Prostate gland (tissue), 2 donors: ENCODE data around the gene NPPA. TPM values are rescaled to one million over a fixed set of nuclear protein-coding genes. Genes with fewer than 3 reads are reported as not detected.

ENCODE experiments used
- DNase-seq: peaks from one replicate; pipeline ENCODE4 v3.0.0-alpha.2; 2019; ENCODE audit warnings: low spot score
- H3K27ac ChIP-seq, 2 donors: fragments of 200-600 bp; sonication (generic); 2 replicates each; pipeline ENCODE4 v1.5.1; 2017 to 2019
- H3K27me3 ChIP-seq: fragments of 200-600 bp; sonication (generic); replicated peaks from 2 replicates; pipeline ENCODE4 v1.5.1; 2019; ENCODE audit not compliant: insufficient read depth
- H3K36me3 ChIP-seq, 2 donors: fragments of 200-600 bp; sonication (generic); 1 replicate in 1 of 2; 2 replicates in 1 of 2; pipeline versions ENCODE4 v1.5.1 to v1.8.1; 2017 to 2019
- H3K4me1 ChIP-seq: fragments of 200-600 bp; sonication (generic); replicated peaks from 2 replicates; pipeline ENCODE4 v1.5.1; 2019
- H3K4me3 ChIP-seq, 2 donors: fragments of 200-600 bp; sonication (generic); 2 replicates each; pipeline ENCODE4 v1.5.1; 2017 to 2019
- H3K9me3 ChIP-seq: fragments of 200-600 bp; sonication (generic); 2 replicates; pipeline ENCODE4 v1.5.1; 2017
- CTCF ChIP-seq, 4 experiments: fragments of 200-600 bp in 2 of 4; fragments of 450-650 bp in 2 of 4; sonication (generic) in 2 of 4; IDR thresholded peaks; 1 replicate in 3 of 4; 2 replicates in 1 of 4; pipeline ENCODE4 v1.5.1; 2016 to 2019; ENCODE audit warnings: antibody characterized with exemption in 4 of 4, mild to moderate bottlenecking in 2 of 4, moderate library complexity in 2 of 4
- POLR2A ChIP-seq: fragments of 450-650 bp; IDR thresholded peaks from one replicate; pipeline ENCODE4 v1.6.1; 2016; ENCODE audit warnings: antibody characterized with exemption, mild to moderate bottlenecking
- POLR2AphosphoS5 ChIP-seq: sonication (generic); formaldehyde crosslinking; IDR thresholded peaks from one replicate; pipeline ENCODE4 v1.6.1; 2017; ENCODE audit warnings: antibody characterized with exemption
- WGBS: methylation state at CpG from one replicate; pipeline ENCODE4 v1.1.5; 2018; 5-methylcytosine and 5-hydroxymethylcytosine counted together
- intact Hi-C: fragments of 100-400 bp; cut with DNase I; formaldehyde crosslinking; loops from one replicate; pipeline ENCODE4 v1.14.2; 2022
- total RNA-seq, 2 donors: library from RNA; depleted of rRNA; stranded (reverse); fragments of >200 nt; gene quantifications; one replicate each; pipeline ENCODE4 v1.1.0, GENCODE V29; 2016

The NPPA gene
- total RNA-seq, 2 donors from 2014 or later = 1.3 TPM; not detected in 1

- Histone ChIP-seq H3K9me3 (no peaks in the 10 kb centered on the region), H3K36me3 (no peaks in the 10 kb centered on the region), H3K27me3 (no peaks in the 10 kb centered on the region), H3K27ac (no peak overlapping the region), H3K4me3 (no peak overlapping the region), H3K4me1 (peaks cover 4% of the 10 kb centered on the region)
- intact Hi-C loops = no loop called here
- DNase-seq = no peak
- TF ChIP-seq CTCF (IDR thresholded peaks at IDR 0.05) = no peak
- no peak for TF ChIP-seq POLR2A
- TF ChIP-seq POLR2AphosphoS5 = no peak
- 42% methylated on average over 13 of the region's 13 CpGs for WGBS
Observed at GRCh38 chr1:11882814-11883538, 35.4 kb upstream of the NPPA start.

- peaks cover 4% of the 10 kb centered on the region for H3K4me1 ChIP-seq
- intact Hi-C loops = no loop called here
- no peaks in the 10 kb centered on the region for H3K36me3 ChIP-seq
- no peaks in the 10 kb centered on the region for H3K27me3 ChIP-seq
- TF ChIP-seq POLR2AphosphoS5 (no peak), POLR2A (no peak), CTCF (IDR thresholded peaks at IDR 0.05) (no peak)
- no peak for DNase-seq
- H3K4me3 ChIP-seq = no peak overlapping the region
- 79% methylated on average over 18 of the region's 18 CpGs for WGBS
- no peaks in the 10 kb centered on the region for H3K9me3 ChIP-seq
- no peak overlapping the region for H3K27ac ChIP-seq
Observed at GRCh38 chr1:11881749-11882441, 34.3 kb upstream of the NPPA start.

GRCh38 chr1:11880911-11881748, 33.5 kb upstream of the NPPA start:
- 41% methylated on average over 10 of the region's 10 CpGs for WGBS
- Histone ChIP-seq H3K27me3 (no peaks in the 10 kb centered on the region), H3K27ac (no peak overlapping the region), H3K4me1 (peaks cover 4% of the 10 kb centered on the region), H3K4me3 (no peak overlapping the region), H3K36me3 (no peaks in the 10 kb centered on the region), H3K9me3 (no peaks in the 10 kb centered on the region)
- no peak for DNase-seq
- intact Hi-C loops = no loop called here
- TF ChIP-seq POLR2AphosphoS5 (peak; percentile 38), POLR2A (no peak)

GRCh38 chr1:11880181-11880575, 32.6 kb upstream of the NPPA start:
- Histone ChIP-seq H3K27me3 (no peaks in the 10 kb centered on the region), H3K36me3 (no peaks in the 10 kb centered on the region), H3K4me3 (no peak overlapping the region), H3K4me1 (peaks cover 4% of the 10 kb centered on the region), H3K9me3 (no peaks in the 10 kb centered on the region), H3K27ac (peak overlapping the region in 1 of 2 donors; percentile 12)
- TF ChIP-seq CTCF (IDR thresholded peaks at IDR 0.05) (no peak), POLR2AphosphoS5 (no peak), POLR2A (no peak)
- intact Hi-C loops = no loop called here
- WGBS = 61% methylated on average over 11 of the region's 12 CpGs
- DNase-seq = no peak
